Measurements from ENCODE around the gene FKBP11.

The FKBP11 gene

DNA sequence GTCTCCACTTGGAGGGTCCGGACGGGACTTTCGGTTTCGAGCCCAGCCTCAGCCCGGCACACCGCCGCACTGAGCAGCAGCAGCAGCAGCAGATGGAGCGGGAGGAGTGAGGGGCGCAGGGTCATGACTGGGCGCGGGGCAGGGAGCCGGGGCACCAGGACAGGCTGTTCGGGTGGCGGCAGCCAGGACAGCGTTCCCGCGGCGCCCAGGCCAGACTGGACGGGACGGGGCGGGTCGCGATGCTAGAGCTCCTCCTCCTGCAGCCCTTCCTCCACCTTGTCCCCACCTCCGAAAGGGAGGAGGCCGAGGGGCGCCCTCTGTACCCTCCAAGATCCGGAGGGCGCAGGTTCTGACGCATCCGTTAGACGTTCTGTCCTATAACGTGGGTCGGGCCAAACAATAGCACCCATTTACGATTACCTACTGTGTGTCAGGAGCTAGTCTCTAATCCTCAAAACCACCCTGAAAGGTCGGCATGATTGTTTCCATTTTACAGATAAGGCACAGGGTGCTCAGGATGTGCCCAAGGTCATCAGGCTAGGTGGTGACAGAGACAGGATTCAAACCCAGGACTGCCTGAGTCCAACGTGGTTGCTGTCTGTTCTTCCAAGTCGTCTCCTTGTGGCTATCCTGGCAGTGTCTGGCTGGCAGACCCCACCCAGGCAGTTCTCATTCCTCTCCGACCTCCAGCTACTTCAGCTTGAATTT lies at the start of gene FKBP11:
Gene FKBP11 (minus strand): TSS at position 189 of the 708 bp plus-strand sequence. CDS start 64 bp downstream, at position 125.
- DNase-seq (ENCODE audit: low spot score): peak; percentile 86

DNA sequence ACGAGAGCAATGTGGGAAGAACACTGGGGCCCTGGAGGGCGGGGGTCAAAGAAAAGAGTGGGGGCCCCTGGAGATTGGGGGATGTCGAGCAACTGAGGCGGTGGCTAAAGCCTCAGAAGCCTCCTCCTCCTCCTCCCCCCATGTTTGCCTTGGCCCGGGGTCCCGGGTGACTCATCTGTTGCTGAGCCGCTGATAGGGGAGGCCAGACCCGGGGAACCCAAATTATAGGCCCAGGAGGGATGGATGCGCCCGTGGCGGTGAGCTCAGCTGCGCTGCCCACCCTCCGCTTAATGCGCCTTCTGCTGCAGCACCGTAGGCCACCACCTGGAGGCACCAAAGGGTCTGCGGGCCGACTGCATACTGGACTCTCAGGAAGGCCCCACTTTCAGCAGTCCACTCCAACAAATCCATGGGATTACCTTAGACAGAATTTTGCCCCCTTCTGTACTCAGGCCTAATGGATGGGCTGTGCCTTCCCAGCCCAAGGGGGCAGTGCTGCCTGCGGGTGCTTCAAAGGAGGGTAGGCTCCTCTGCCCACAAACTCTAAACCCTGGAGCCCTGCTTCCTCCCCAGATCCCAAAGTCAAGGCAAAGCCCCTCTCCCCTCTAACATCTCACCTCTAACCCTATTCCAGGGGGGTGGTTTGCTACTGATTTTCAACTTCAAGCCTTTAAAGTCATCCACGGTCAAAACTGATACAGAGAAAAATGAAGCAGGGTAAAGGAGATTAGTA lies 48.8 kb upstream of the FKBP11 start:
- DNase-seq (ENCODE audit: low spot score): no peak

GRCh38 chr12:48973531-48973930 lies 48.2 kb upstream of the FKBP11 start:
- DNase-seq (ENCODE audit: low spot score): no peak

GRCh38 chr12:48972952-48973483 lies 47.7 kb upstream of the FKBP11 start:
- no peak for DNase-seq (ENCODE audit: low spot score)

- DNase-seq (ENCODE audit: low spot score): no peak
Observed at GRCh38 chr12:48972213-48972951, 47.1 kb upstream of the FKBP11 start.

DNA sequence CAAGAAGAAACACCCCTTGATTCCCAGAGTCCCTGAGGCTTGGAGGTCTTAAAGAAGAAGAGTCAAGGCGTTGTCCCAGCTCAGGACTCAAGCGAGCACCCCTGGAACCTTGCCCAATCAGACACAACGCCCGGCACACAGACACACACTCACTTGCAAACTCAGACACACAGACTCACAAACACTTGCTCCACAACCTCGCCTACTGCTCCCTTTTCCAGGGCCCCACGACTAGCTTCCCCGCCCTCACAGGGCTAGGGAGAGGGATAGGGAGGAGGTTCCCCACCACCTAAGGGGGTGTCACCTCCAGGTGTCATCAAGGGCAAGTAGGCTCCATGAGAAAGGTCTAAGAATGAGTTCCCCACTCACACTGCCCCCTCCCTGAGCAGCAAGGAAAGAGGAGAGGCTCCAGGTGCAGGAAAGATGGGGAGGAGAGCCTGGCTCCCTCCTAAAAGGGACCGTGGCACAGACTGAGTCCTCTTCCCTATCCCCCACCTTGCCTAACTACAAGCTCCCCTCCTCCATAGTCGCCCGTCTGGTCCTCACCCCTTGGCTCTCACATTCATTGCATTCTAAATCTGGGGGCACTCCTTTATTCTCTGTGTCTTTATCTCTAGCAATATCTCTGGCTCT lies 45.5 kb upstream of the FKBP11 start:
- no peak for DNase-seq (ENCODE audit: low spot score)

DNA sequence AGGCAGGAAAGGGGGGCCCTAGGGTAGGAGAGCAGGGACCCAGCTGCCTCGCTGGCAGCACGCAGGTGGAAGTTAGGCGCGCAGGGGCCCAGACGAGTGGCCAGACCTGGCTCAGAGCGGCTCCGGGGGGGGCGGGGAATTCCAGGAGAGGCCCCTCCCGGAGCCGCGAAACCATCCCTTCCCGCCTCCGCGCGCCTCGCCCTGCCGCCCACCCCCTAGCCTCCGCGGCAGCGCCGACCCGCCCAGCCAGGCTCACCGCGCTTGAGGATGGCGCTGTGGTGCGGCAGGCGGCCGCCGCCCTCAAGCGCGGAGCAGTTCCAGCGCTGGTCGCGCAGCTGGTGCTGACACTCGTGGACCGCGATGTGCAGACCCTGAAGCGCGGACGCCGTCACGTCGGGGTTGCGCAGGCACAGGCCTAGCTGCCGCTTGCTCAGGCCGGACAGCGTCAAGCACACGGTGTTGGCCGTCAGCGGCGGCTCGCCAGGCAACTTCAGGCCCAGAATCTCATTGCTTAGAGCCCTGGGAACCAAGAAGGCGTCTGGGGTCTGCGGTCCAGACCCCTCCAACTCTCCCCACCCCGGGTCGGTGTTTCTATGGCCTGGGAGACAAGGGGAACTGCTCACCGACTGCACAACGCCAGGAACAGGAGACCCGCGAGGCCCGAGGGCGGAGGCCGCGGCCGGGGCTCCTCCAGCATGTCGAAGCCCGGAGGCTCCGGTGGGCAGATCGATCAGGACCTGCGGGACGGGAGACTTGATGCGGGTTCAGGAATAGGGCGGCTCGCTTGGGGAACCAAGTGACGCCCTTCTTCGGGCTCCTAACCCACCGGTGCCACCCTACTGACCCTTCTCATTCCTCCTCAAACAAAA lies 44.8 kb upstream of the FKBP11 start:
- DNase-seq (ENCODE audit: low spot score): no peak

- no peak for DNase-seq (ENCODE audit: low spot score)
Observed at GRCh38 chr12:48969160-48969771, 44.0 kb upstream of the FKBP11 start.

- DNase-seq (ENCODE audit: low spot score): no peak
Observed at GRCh38 chr12:48968467-48968866, 43.2 kb upstream of the FKBP11 start.

GRCh38 chr12:48967991-48968390 lies 42.7 kb upstream of the FKBP11 start:
- DNase-seq (ENCODE audit: low spot score): no peak

- no peak for DNase-seq (ENCODE audit: low spot score)
Observed at GRCh38 chr12:48966177-48966895, 41.0 kb upstream of the FKBP11 start.

- no peak for DNase-seq (ENCODE audit: low spot score)
Observed at GRCh38 chr12:48965298-48965838, 40.1 kb upstream of the FKBP11 start.

- no peak for DNase-seq (ENCODE audit: low spot score)
Observed at GRCh38 chr12:48961801-48962200, 36.5 kb upstream of the FKBP11 start.

- no peak for DNase-seq (ENCODE audit: low spot score)
Observed at GRCh38 chr12:48961331-48961730, 36.0 kb upstream of the FKBP11 start.

DNA sequence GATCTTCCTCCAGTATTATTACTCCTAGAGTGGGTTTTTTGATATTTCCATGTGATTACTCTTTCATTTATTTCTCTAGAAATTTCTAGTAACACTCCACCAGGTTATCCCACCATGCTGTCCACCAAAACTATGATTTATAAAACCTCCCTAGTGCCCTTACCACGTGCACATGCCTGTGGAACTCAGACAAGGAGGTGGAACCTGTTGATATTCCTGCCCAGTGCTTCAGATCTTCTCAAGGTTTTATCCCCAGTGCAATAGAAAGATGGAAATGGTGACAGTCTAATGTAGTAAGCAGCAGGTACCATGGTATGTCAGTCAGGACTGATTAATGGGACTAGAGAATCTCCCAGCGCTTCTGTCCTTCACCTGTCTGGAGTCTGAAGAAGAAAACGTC lies 35.5 kb upstream of the FKBP11 start:
- DNase-seq (ENCODE audit: low spot score): no peak

DNA sequence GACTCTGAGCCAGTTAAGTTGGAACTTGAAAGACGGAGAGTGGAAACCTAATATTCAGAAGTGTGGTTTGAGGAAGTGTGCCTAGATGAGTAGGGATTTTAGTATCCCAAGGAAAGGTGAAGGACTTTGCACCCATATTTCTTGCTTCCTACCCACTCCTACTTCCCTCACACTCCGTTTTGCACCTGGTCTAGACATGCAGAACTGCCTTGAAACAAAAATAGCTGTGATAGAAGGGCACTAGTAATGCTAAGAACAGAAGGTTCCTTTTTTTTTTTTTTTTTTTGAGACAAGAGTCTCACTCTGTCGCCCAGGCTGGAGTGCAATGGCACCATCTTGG lies 32.7 kb upstream of the FKBP11 start:
- peak; percentile 63 for DNase-seq (ENCODE audit: low spot score)

- DNase-seq (ENCODE audit: low spot score): peak; percentile 95
Observed at GRCh38 chr12:48957141-48958048, 32.1 kb upstream of the FKBP11 start, which contains the start of gene ARF3. TSS of gene ARF3 (minus strand) at chr12:48957487. CDS start at chr12:48941095, 16,392 bp downstream.

- peak; percentile 60 for DNase-seq (ENCODE audit: low spot score)
Observed at GRCh38 chr12:48956279-48957140, 31.2 kb upstream of the FKBP11 start.

All from NAMALWA (cell line).